Tibial nerve (tissue), 4 donors: ENCODE measurements around the gene PREX1. TPM values are rescaled to one million over a fixed set of nuclear protein-coding genes. Genes with fewer than 3 reads are reported as not detected.

Source experiments
- DNase-seq, 2 donors: peaks; one replicate each; pipeline ENCODE4 v3.0.0-alpha.2; 2019; ENCODE audit warnings: low spot score in 2 of 2
- H3K27ac ChIP-seq, 4 donors: fragments of 200-600 bp; sonication (generic) in 3 of 4; one replicate each; pipeline ENCODE4 v1.5.1; 2017 to 2019; ENCODE audit warnings: mild to moderate bottlenecking in 1 of 4
- H3K27me3 ChIP-seq, 2 donors: fragments of 200-600 bp; sonication (generic) in 1 of 2; one replicate each; pipeline versions ENCODE4 v1.5.1 to v1.6.0; 2017 to 2019
- H3K36me3 ChIP-seq, 3 donors: fragments of 200-600 bp; sonication (generic); one replicate each; pipeline ENCODE4 v1.5.1; 2018 to 2019
- H3K4me1 ChIP-seq, 4 donors: fragments of 200-600 bp; sonication (generic) in 3 of 4; one replicate each; pipeline ENCODE4 v1.5.1; 2017 to 2019
- H3K4me3 ChIP-seq, 4 donors: fragments of 200-600 bp; sonication (generic) in 3 of 4; one replicate each; pipeline ENCODE4 v1.5.1; 2017 to 2019; ENCODE audit warnings: mild to moderate bottlenecking in 1 of 4, moderate library complexity in 1 of 4
- H3K9me3 ChIP-seq, 4 donors: fragments of 200-600 bp; sonication (generic) in 3 of 4; one replicate each; pipeline ENCODE4 v1.5.1; 2017 to 2019
- EP300 ChIP-seq, 2 donors: sonication (generic); formaldehyde crosslinking; IDR thresholded peaks; one replicate each; pipeline ENCODE4 v1.6.1; 2017; ENCODE audit warnings: antibody characterized with exemption in 2 of 2, mild to moderate bottlenecking in 1 of 2
- POLR2A ChIP-seq, 2 donors: fragments of 450-650 bp; IDR thresholded peaks; one replicate each; pipeline ENCODE4 v1.6.1; 2017; ENCODE audit warnings: antibody characterized with exemption in 2 of 2, mild to moderate bottlenecking in 2 of 2, moderate library complexity in 2 of 2
- WGBS, 2 donors: methylation state at CpG; one replicate each; pipeline ENCODE4 v1.1.5; 2018; 5-methylcytosine and 5-hydroxymethylcytosine counted together
- total RNA-seq, 4 donors: library from RNA; depleted of rRNA; stranded (reverse); fragments of >200 nt; gene quantifications; one replicate each; pipeline ENCODE4 v1.1.0, GENCODE V29; 2016
- TF ChIP-seq, protein P1 (sequence below), 5 experiments: fragments of 200-600 bp in 3 of 5; fragments of 450-650 bp in 2 of 5; sonication (generic) in 3 of 5; IDR thresholded peaks; one replicate each; pipeline ENCODE4 v1.5.1; 2016 to 2019; ENCODE audit warnings: antibody characterized with exemption in 5 of 5, mild to moderate bottlenecking in 3 of 5, moderate library complexity in 2 of 5

The PREX1 gene
- total RNA-seq, 4 donors from 2014 or later = 30.1 to 50.7 (median 32.5) TPM

DNA sequence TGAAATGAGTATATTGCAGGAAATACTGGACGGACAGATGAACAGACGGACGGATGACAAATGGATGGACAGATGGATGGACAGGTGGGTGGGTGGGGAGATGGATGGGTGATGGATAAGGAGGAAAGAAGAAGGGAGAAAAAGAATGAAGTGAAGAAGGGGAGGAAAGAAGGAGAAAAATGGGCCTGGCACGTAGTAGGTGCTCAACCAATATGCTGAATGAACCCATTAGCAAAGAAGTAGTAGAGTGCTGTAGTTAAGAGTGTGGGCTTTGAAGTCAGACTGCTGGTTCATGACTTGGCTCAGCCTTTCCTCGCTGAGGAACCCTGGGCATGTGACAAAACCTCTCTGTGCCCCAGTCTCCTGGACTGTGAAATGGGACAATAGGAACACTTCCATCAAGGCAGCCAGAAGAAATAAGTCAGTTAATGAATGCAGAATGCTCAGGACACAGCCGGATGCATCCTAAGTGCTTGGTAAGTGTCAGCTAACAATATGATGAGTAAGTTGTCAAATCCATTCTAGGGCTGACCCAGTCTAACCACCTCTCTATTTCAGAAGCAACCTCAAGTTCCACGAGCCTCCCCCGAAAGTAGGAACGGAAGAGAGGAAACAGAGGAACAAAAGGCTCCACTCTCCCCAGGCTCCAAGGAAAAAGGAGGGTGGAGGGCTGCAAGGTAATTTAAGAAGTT lies 37.9 kb downstream of the PREX1 start:
- Histone ChIP-seq H3K4me1 (peaks cover 0 to 67% (median 41%) of the 10 kb centered on the region in 4 donors), H3K4me3 (no peak overlapping the region), H3K27me3 (peaks cover 0 to 11% of the 10 kb centered on the region in 2 donors), H3K9me3 (no peaks in the 10 kb centered on the region), H3K36me3 (no peaks in the 10 kb centered on the region), H3K27ac (no peak overlapping the region)
- TF ChIP-seq, protein P1, sequence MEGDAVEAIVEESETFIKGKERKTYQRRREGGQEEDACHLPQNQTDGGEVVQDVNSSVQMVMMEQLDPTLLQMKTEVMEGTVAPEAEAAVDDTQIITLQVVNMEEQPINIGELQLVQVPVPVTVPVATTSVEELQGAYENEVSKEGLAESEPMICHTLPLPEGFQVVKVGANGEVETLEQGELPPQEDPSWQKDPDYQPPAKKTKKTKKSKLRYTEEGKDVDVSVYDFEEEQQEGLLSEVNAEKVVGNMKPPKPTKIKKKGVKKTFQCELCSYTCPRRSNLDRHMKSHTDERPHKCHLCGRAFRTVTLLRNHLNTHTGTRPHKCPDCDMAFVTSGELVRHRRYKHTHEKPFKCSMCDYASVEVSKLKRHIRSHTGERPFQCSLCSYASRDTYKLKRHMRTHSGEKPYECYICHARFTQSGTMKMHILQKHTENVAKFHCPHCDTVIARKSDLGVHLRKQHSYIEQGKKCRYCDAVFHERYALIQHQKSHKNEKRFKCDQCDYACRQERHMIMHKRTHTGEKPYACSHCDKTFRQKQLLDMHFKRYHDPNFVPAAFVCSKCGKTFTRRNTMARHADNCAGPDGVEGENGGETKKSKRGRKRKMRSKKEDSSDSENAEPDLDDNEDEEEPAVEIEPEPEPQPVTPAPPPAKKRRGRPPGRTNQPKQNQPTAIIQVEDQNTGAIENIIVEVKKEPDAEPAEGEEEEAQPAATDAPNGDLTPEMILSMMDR (IDR thresholded peaks at IDR 0.05) = no peak
- TF ChIP-seq EP300 (IDR thresholded peaks at IDR 0.05) = no peak
- TF ChIP-seq POLR2A (IDR thresholded peaks at IDR 0.05) = no peak
- no peak for DNase-seq
- WGBS, 2 donors = 89 to 92% methylated on average over 9 of the region's 9 CpGs

DNA sequence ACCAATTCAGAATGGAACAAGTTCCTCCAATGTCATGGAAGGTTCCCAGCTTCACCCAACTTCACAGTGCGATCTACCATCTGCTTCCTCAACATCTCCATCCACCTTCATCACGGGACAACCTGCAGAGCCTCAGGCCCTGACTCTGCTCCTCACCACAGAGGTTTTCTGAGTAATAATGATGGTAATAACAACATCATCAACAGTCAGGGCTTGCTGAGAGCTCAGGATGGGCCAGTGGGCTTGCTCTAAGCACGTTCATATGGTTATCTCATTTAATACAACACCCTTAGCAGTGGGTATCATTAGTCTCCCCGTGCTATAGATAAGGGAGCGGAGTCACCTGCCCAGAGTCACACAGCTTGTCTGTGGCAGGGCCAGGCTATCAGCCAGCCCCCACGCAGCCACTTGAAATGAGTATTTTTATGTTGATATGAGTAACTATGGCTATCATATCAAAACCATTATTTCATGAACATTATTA lies 38.6 kb downstream of the PREX1 start:
- WGBS, 2 donors = 91 to 95% methylated on average over 6 of the region's 6 CpGs
- no peak for DNase-seq
- Histone ChIP-seq H3K4me1 (peaks cover 0 to 60% (median 37%) of the 10 kb centered on the region in 4 donors), H3K9me3 (no peaks in the 10 kb centered on the region), H3K27ac (no peak overlapping the region), H3K27me3 (peaks cover 0 to 11% of the 10 kb centered on the region in 2 donors), H3K36me3 (no peaks in the 10 kb centered on the region), H3K4me3 (no peak overlapping the region)
- TF ChIP-seq, protein P1 (IDR thresholded peaks at IDR 0.05) = no peak
- no peak for TF ChIP-seq POLR2A (IDR thresholded peaks at IDR 0.05)
- no peak for TF ChIP-seq EP300 (IDR thresholded peaks at IDR 0.05)

DNA sequence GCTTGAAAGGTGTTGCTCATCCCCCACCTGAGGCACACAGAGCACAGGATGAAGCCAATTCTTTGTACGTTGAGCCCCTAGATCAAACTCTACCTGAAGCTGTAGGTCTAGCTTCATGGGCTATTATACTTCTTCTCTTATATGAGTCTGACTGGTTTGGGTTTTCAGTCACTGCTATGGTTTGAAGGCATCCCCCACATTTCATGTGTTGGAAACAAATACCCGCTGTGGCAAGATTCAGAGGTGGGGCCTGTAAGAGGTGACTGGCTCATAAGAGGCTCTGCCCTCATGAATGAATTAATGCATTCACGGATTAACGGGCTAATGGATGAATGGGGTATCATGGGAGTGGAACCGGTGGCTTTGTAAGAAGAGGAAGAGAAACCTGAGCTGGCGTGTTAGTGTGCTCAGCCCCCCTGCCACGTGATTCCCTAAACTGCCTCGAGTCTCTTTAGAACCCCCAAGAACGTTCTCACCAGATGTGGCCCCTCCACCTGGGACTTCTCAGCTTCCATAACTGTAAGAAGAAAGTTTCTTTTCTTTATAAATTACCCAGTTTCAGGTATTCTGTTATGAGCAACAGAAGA lies 39.2 kb downstream of the PREX1 start:
- WGBS, 2 donors = 77 to 86% methylated on average over 9 of the region's 9 CpGs
- Histone ChIP-seq H3K4me1 (peaks cover 0 to 55% (median 37%) of the 10 kb centered on the region in 4 donors), H3K27ac (peak overlapping the region in 2 of 4 donors; percentile 47 to 53), H3K4me3 (no peak overlapping the region), H3K9me3 (no peaks in the 10 kb centered on the region), H3K27me3 (peaks cover 0 to 11% of the 10 kb centered on the region in 2 donors), H3K36me3 (no peaks in the 10 kb centered on the region)
- TF ChIP-seq EP300 (IDR thresholded peaks at IDR 0.05) = no peak
- TF ChIP-seq, protein P1 (IDR thresholded peaks at IDR 0.05) = no peak
- no peak for TF ChIP-seq POLR2A (IDR thresholded peaks at IDR 0.05)
- no peak for DNase-seq

DNA sequence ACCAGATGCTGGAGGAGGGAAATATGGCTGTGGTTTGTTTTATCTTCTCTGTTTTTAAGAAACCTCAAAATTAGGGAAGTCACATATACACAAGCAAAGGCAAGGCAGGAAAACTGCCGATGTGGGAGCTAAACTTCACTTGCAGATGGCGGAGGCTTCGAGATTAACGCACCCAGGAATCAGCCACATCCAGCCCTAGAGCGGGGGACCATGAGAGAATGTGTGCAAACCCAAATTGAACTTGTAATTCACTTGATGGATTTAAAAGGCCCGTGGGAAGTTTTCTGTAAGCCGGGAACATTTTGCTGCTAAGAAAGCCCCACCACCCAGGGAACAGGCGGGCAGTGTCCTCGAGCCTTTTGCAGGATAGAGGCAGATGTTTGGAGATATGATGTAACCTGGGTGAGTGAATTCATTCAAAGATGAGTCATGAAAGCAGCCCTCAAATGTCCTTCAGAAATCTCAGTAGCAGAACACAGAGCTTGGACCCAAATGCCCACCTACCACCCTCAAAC lies 39.9 kb downstream of the PREX1 start:
- WGBS, 2 donors = 66 to 71% methylated on average over 9 of the region's 9 CpGs
- Histone ChIP-seq H3K36me3 (no peaks in the 10 kb centered on the region), H3K27me3 (peaks cover 0 to 11% of the 10 kb centered on the region in 2 donors), H3K4me3 (no peak overlapping the region), H3K9me3 (no peaks in the 10 kb centered on the region), H3K27ac (peak overlapping the region in 2 of 4 donors; percentile 47 to 53), H3K4me1 (peaks cover 0 to 55% (median 40%) of the 10 kb centered on the region in 4 donors)
- peak in 1 of 2 donors; percentile 38 for DNase-seq
- TF ChIP-seq POLR2A (IDR thresholded peaks at IDR 0.05) (no peak), EP300 (IDR thresholded peaks at IDR 0.05) (peak in 1 of 2 donors; percentile 23)
- TF ChIP-seq, protein P1 (IDR thresholded peaks at IDR 0.05) = no peak
